ENCODE results near the gene EFCAB6. TPM values are rescaled to one million over a fixed set of nuclear protein-coding genes. Genes with fewer than 3 reads are reported as not detected.
A peak's percentile ranks its signal among the peaks of the same experiment; 100 is the strongest.

The EFCAB6 gene
- polyA plus RNA-seq, 3 donors, result not detected

- Histone ChIP-seq H3K4me1 (ENCODE audit: control insufficient read depth in 1 of 2, insufficient read depth in 2 of 2, low read length in 2 of 2) (peaks cover 0 to 14% of the 10 kb centered on the region in 2 donors), H3K36me3 (replicated peaks in 1 of 2; ENCODE audit: control insufficient read depth in 1 of 2, insufficient read depth in 2 of 2, low read length in 2 of 2) (no peaks in the 10 kb centered on the region), H3K9ac (ENCODE audit: insufficient read depth, low read length, poor library complexity, severe bottlenecking) (no peak overlapping the region), H3K4me2 (replicated peaks; ENCODE audit: extremely low read depth, low read length, poor library complexity, severe bottlenecking) (no peak overlapping the region), H2AFZ (ENCODE audit: insufficient read depth, low read depth, low read length, poor library complexity, severe bottlenecking) (no peak overlapping the region), H3K4me3 (replicated peaks in 1 of 3; ENCODE audit: low read depth in 2 of 3, low read length in 3 of 3) (no peak overlapping the region), H3K27ac (ENCODE audit: low read depth in 1 of 2, low read length in 2 of 2) (no peak overlapping the region), H3K9me3 (replicated peaks in 1 of 2; ENCODE audit: control insufficient read depth in 1 of 2, insufficient read depth in 1 of 2, low read length in 2 of 2) (no peaks in the 10 kb centered on the region), H3K27me3 (ENCODE audit: control insufficient read depth in 2 of 2, insufficient read depth in 2 of 2, low read length in 2 of 2) (no peaks in the 10 kb centered on the region), H3K79me2 (ENCODE audit: insufficient read depth, low read length) (no peaks in the 10 kb centered on the region), H4K20me1 (ENCODE audit: insufficient read depth, low read length) (no peaks in the 10 kb centered on the region)
- Mint-ChIP-seq H3K27me3 (ENCODE audit: low read depth in 3 of 3) (peaks cover 1 to 10% (median 2%) of the 10 kb centered on the region in 3 donors), H3K27ac (no peak overlapping the region), H3K9me3 (peaks cover 0 to 2% (median 0%) of the 10 kb centered on the region in 7 donors), H3K36me3 (no peaks in the 10 kb centered on the region), H3K4me1 (peaks cover 7% of the 10 kb centered on the region), H3K4me3 (peak overlapping the region in 1 of 2 donors; percentile 16)
- TF ChIP-seq CTCF (IDR thresholded peaks at IDR 0.05), result no peak
- intact Hi-C loops (cut with micrococcal nuclease), result no loop called here
- WGBS (ENCODE audit: insufficient coverage), result 86% methylated on average over 13 of the region's 13 CpGs
- no peak for DNase-seq
Measured at GRCh38 chr22:43849731-43850130, 37.6 kb upstream of the EFCAB6 start.

GRCh38 chr22:43848366-43849171 is 36.5 kb upstream of the EFCAB6 start:
- Histone ChIP-seq H3K9me3 (replicated peaks in 1 of 2; ENCODE audit: control insufficient read depth in 1 of 2, insufficient read depth in 1 of 2, low read length in 2 of 2) (no peaks in the 10 kb centered on the region), H2AFZ (ENCODE audit: insufficient read depth, low read depth, low read length, poor library complexity, severe bottlenecking) (no peak overlapping the region), H4K20me1 (ENCODE audit: insufficient read depth, low read length) (no peaks in the 10 kb centered on the region), H3K4me3 (replicated peaks in 1 of 3; ENCODE audit: low read depth in 2 of 3, low read length in 3 of 3) (no peak overlapping the region), H3K4me1 (ENCODE audit: control insufficient read depth in 1 of 2, insufficient read depth in 2 of 2, low read length in 2 of 2) (peaks cover 0 to 14% of the 10 kb centered on the region in 2 donors), H3K79me2 (ENCODE audit: insufficient read depth, low read length) (no peaks in the 10 kb centered on the region), H3K27ac (ENCODE audit: low read depth in 1 of 2, low read length in 2 of 2) (no peak overlapping the region), H3K9ac (ENCODE audit: insufficient read depth, low read length, poor library complexity, severe bottlenecking) (no peak overlapping the region), H3K27me3 (ENCODE audit: control insufficient read depth in 2 of 2, insufficient read depth in 2 of 2, low read length in 2 of 2) (no peaks in the 10 kb centered on the region), H3K4me2 (replicated peaks; ENCODE audit: extremely low read depth, low read length, poor library complexity, severe bottlenecking) (no peak overlapping the region), H3K36me3 (replicated peaks in 1 of 2; ENCODE audit: control insufficient read depth in 1 of 2, insufficient read depth in 2 of 2, low read length in 2 of 2) (no peaks in the 10 kb centered on the region)
- intact Hi-C loops (cut with micrococcal nuclease), result no loop called here
- Mint-ChIP-seq H3K4me1 (peaks cover 7% of the 10 kb centered on the region), H3K27me3 (ENCODE audit: low read depth in 3 of 3) (peaks cover 1 to 10% (median 2%) of the 10 kb centered on the region in 3 donors), H3K36me3 (no peaks in the 10 kb centered on the region), H3K27ac (no peak overlapping the region), H3K4me3 (no peak overlapping the region), H3K9me3 (peaks cover 0 to under 1% (median 0%) of the 10 kb centered on the region in 7 donors)
- 68% methylated on average over 14 of the region's 16 CpGs for WGBS (ENCODE audit: insufficient coverage)
- DNase-seq, result no peak
- TF ChIP-seq CTCF (IDR thresholded peaks at IDR 0.05), result no peak

Measured in CD14-positive monocyte (primary cell).